Osteocyte (in vitro differentiated cells): Measurements from ENCODE around the gene CDS1. TPM values are rescaled to one million over a fixed set of nuclear protein-coding genes. Genes with fewer than 3 reads are reported as not detected.

ENCODE experiments used
- DNase-seq: peaks from one replicate; pipeline ENCODE4 v3.0.0; 2021; ENCODE audit warnings: mixed read lengths; ENCODE audit not compliant: unreplicated experiment; ENCODE audit errors: extremely low spot score
- H3K27ac Mint-ChIP-seq: one replicate; pipeline ENCODE4 v1.8.0; 2021; ENCODE audit warnings: mild to moderate bottlenecking, mixed read lengths; ENCODE audit not compliant: unreplicated experiment
- H3K27me3 Mint-ChIP-seq: one replicate; pipeline ENCODE4 v1.8.0; 2021; ENCODE audit warnings: mixed read lengths; ENCODE audit not compliant: unreplicated experiment
- H3K36me3 Mint-ChIP-seq: one replicate; pipeline ENCODE4 v1.8.0; 2021; ENCODE audit warnings: mixed read lengths; ENCODE audit not compliant: unreplicated experiment
- H3K4me1 Mint-ChIP-seq: one replicate; pipeline ENCODE4 v1.8.0; 2021; ENCODE audit warnings: mixed read lengths; ENCODE audit not compliant: unreplicated experiment
- H3K4me3 Mint-ChIP-seq: one replicate; pipeline ENCODE4 v1.8.0; 2021; ENCODE audit warnings: mild to moderate bottlenecking, moderate library complexity, mixed read lengths; ENCODE audit not compliant: unreplicated experiment
- H3K9me3 Mint-ChIP-seq: one replicate; pipeline ENCODE4 v1.8.0; 2021; ENCODE audit warnings: mixed read lengths; ENCODE audit not compliant: unreplicated experiment
- total RNA-seq: library from RNA; stranded (reverse); gene quantifications from 2 replicates; pipeline ENCODE4 v1.2.1, GENCODE V29; 2021
- TF ChIP-seq, protein P1 (sequence below): fragments of 200-600 bp; sonication (generic); IDR thresholded peaks from 2 replicates; pipeline ENCODE4 v1.5.0; 2021; ENCODE audit warnings: antibody characterized with exemption, mild to moderate bottlenecking, moderate library complexity

CDS1 gene
- total RNA-seq, 1 donor from 2014 or later, result not detected

DNA sequence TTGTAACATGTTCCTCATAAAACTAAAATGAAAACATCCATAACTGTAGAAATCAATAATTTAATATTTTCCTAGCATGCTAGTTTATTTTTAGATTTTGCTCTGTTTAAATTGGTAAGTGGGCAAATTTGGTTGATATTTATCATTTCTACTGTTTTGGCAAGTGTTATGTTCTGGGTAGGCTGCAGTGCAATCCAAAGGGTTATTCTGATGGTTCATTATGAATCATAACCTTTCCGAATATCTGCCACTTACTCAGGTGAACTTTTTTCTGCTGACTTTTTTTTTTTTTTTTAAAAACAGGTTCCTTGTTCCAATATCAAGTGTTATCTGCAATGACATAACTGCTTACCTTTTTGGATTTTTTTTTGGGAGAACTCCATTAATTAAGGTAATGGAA, 52.0 kb downstream of the CDS1 start:
- no peak for DNase-seq
- Mint-ChIP-seq H3K9me3 (no peaks in the 10 kb centered on the region), H3K36me3 (no peaks in the 10 kb centered on the region), H3K27me3 (peaks cover 18% of the 10 kb centered on the region), H3K4me3 (no peak overlapping the region), H3K27ac (no peak overlapping the region), H3K4me1 (no peaks in the 10 kb centered on the region)
- TF ChIP-seq, protein P1, sequence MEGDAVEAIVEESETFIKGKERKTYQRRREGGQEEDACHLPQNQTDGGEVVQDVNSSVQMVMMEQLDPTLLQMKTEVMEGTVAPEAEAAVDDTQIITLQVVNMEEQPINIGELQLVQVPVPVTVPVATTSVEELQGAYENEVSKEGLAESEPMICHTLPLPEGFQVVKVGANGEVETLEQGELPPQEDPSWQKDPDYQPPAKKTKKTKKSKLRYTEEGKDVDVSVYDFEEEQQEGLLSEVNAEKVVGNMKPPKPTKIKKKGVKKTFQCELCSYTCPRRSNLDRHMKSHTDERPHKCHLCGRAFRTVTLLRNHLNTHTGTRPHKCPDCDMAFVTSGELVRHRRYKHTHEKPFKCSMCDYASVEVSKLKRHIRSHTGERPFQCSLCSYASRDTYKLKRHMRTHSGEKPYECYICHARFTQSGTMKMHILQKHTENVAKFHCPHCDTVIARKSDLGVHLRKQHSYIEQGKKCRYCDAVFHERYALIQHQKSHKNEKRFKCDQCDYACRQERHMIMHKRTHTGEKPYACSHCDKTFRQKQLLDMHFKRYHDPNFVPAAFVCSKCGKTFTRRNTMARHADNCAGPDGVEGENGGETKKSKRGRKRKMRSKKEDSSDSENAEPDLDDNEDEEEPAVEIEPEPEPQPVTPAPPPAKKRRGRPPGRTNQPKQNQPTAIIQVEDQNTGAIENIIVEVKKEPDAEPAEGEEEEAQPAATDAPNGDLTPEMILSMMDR, result no peak

DNA sequence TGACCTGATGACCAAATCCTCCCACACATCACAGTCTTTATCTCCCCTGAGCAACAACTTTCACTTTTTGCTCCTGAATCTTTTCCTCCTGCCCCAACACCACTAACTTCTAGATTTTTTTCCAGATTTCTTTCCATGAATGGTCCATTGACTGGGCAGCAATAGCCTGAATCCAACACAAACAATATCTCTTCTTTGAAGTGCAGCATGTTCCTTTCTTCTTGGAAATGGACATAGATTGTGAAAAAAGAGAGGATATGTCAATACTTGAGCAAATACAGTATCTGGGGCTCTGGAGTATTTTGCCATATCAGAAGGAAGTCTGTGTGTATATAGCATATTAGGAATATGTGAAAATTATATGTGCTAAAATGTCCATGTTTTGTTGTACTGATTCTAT, 55.2 kb downstream of the CDS1 start:
- Mint-ChIP-seq H3K4me3 (no peak overlapping the region), H3K27me3 (peaks cover 7% of the 10 kb centered on the region), H3K36me3 (no peaks in the 10 kb centered on the region), H3K27ac (no peak overlapping the region), H3K4me1 (no peaks in the 10 kb centered on the region), H3K9me3 (no peaks in the 10 kb centered on the region)
- TF ChIP-seq, protein P1, result no peak
- no peak for DNase-seq

DNA sequence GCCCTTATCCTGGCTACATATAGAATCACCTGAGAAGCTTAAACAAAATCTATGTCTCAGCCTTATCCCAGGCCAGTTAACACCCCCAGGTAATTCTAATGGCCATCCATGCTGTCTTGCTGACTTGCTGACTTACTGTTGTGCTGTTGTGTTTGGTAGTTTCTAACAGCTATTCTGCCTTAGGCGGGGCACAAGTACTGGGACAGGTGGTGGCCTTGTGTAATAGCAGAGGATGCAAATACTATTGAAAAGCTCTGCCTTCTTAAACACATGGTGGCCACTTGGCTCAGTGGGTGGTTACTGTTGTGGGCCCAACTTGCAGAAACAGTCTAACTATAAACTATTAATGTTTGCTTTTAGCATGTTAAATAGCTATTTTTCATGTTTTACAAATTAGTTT, 56.2 kb downstream of the CDS1 start:
- no peaks in the 10 kb centered on the region for H3K4me1 Mint-ChIP-seq
- H3K4me3 Mint-ChIP-seq, result no peak overlapping the region
- no peaks in the 10 kb centered on the region for H3K36me3 Mint-ChIP-seq
- DNase-seq, result no peak
- peaks cover 5% of the 10 kb centered on the region for H3K27me3 Mint-ChIP-seq
- TF ChIP-seq, protein P1, result no peak
- H3K9me3 Mint-ChIP-seq, result no peaks in the 10 kb centered on the region
- H3K27ac Mint-ChIP-seq, result no peak overlapping the region

DNA sequence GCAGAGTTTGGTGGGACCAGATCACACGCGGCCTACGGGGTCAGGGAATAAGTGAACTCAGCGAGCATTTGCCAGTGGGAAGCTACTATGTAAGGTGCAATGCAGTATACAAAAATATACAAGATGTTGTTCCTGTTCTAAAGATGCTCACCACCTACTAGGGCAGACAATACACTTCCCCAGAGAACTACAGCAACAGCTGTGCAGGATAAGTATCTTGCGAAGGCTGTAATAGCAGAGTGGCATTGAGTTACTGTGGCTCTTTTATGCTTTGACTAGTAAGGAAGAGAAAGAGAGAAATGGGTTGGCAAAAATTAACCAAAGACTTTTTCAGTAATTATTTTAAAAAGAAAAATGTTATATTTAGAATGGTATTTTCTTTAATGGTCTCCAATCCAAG, 61.2 kb downstream of the CDS1 start:
- Mint-ChIP-seq H3K27me3 (peaks cover 12% of the 10 kb centered on the region), H3K36me3 (no peaks in the 10 kb centered on the region), H3K9me3 (no peaks in the 10 kb centered on the region), H3K4me3 (no peak overlapping the region), H3K27ac (no peak overlapping the region), H3K4me1 (no peaks in the 10 kb centered on the region)
- TF ChIP-seq, protein P1, result no peak
- no peak for DNase-seq

DNA sequence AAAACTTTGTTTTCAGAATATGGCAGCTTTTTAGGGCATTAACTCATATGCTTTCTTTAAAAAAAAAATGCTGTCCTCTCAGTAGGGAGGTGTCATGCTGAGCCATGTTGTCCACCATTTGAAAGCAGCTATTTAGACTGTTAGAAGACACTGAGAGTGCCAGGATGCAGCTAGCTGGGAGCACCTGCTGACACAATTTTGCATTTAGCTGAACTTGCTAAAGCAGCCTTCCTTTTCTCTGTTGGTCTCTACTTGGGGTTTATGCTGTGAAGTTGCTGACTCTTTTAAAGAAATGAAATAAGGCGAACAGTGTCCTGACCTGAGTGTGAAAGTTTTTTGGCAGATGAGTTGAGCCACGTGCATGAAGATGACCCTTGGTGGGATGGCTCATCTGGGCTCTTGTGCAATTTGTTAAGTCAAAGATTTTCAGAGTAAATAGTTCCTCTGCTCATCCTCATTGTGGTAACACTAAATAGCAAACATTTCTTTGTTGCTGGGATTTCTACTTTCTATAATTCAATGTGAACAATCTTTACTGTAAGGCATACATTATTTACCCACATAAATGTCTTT, 64.5 kb downstream of the CDS1 start:
- H3K9me3 Mint-ChIP-seq, result no peaks in the 10 kb centered on the region
- DNase-seq, result no peak
- TF ChIP-seq, protein P1, result no peak
- H3K36me3 Mint-ChIP-seq, result no peaks in the 10 kb centered on the region
- no peak overlapping the region for H3K4me3 Mint-ChIP-seq
- peaks cover 17% of the 10 kb centered on the region for H3K27me3 Mint-ChIP-seq
- H3K4me1 Mint-ChIP-seq, result no peaks in the 10 kb centered on the region
- no peak overlapping the region for H3K27ac Mint-ChIP-seq
